ENCODE data around the gene KCNJ6. TPM values are rescaled to one million over a fixed set of nuclear protein-coding genes. Genes with fewer than 3 reads are reported as not detected.

The KCNJ6 gene
- total and polyA plus RNA-seq, 2 of the 8 experiments (the other 6 are each of a cell fraction or from before 2014, with no cell fraction given): 0.51 to 1.2 TPM

DNA sequence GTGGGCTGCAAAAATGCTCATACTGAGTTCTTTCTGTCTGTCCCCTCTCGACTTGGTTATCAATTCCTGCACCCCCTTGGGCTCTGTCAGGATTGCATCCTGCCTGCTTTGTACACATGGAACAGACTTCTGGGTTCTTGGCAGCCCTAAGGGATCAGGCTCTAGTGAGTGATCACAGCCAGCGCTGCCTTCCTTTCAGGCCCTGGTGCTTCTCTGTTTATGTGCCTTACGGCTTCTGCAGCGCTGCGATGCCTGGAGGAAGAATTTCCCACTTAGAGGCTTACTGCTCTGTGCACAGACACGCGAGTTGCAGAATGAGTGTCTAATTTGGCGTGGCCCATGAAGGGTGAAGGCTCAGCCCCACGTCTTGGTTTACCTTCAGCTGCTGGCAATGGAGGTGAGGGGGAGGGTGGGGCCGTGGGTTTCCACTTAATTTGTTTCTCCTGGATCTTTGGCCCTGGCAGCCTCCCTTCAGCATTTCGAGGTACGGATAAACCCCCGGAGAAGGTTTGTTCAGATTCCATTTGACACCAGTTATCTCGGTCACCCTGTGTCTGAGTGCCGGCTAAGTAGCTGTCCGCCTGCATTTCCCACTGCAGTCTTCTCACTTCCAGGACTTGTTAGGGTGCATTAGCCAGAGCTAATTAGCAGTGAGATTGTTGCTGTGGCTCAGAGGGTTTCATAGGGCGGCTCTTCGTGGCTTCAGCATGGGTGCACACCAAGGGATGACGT is 322.4 kb downstream of the KCNJ6 start:
- no peaks in the 10 kb centered on the region for H4K20me1 ChIP-seq (replicated peaks in 1 of 2; ENCODE audit: control insufficient read depth in 1 of 2, insufficient read depth in 2 of 2, low read length in 2 of 2)
- no peaks in the 10 kb centered on the region for H3K36me3 ChIP-seq (ENCODE audit: control insufficient read depth in 2 of 4, insufficient read depth in 4 of 4, low read length in 3 of 4)
- H2BK15ac ChIP-seq (ENCODE audit: low read length): 0 out of 2 replicates have a peak overlapping the region, but pooled peaks have one; percentile 23
- peaks cover 0 to 15% of the 10 kb centered on the region in 2 experiments; a peak in 1 of 4 replicates for H3K79me2 ChIP-seq (ENCODE audit: control insufficient read depth in 1 of 2, insufficient read depth in 2 of 2, low read length in 2 of 2)
- peaks cover 8 to 21% (median 18%) of the 10 kb centered on the region in 4 experiments for H3K4me1 ChIP-seq (replicated peaks in 1 of 4; ENCODE audit: control insufficient read depth in 3 of 4, insufficient read depth in 4 of 4, low read length in 3 of 4)
- ChIA-PET CTCF (ENCODE audit: partially characterized antibody) (interaction anchor here (0.6 to 0.9 kb wide), 2 partner anchors 65 to 130 kb away, joined by 3 read pairs; no protein-coding TSS in a partner anchor), POLR2A (ENCODE audit: partially characterized antibody) (interaction anchor here (0.9 to 1.6 kb wide), 7 partner anchors 12 to 49 kb away, joined by 3 to 5 read pairs (median 3); no protein-coding TSS in a partner anchor)
- no peaks in the 10 kb centered on the region for H3K27me3 ChIP-seq (replicated peaks in 1 of 4; ENCODE audit: control insufficient read depth in 3 of 4, extremely low read depth in 1 of 4, insufficient read depth in 3 of 4, low read length in 3 of 4)
- H2BK20ac ChIP-seq (ENCODE audit: low read length): peak overlapping the region; percentile 94
- H2BK5ac ChIP-seq (ENCODE audit: low read depth, low read length): peak overlapping the region; percentile 84; the same call in 1 of the 2 replicates
- DNase-seq (ENCODE audit: low read depth in 1 of 2, low spot score in 2 of 2): no peak
- H3K4ac ChIP-seq (replicated peaks; ENCODE audit: insufficient read length, low read depth, low read length): peak overlapping the region; percentile 97
- no peak overlapping the region for H3K23ac ChIP-seq (ENCODE audit: insufficient read length)
- H2AFZ ChIP-seq (ENCODE audit: low read length): peak overlapping the region; percentile 41; the same call in 1 of the 2 replicates
- H2BK12ac ChIP-seq (ENCODE audit: low read depth, low read length): peak overlapping the region; percentile 98
- H3K4me2 ChIP-seq (ENCODE audit: insufficient read depth in 1 of 2, low read depth in 2 of 2, low read length in 2 of 2): peak overlapping the region in 1 of 2 experiments; percentile 78; a peak in 2 of 4 replicates
- peak overlapping the region; percentile 96 for H4K91ac ChIP-seq (replicated peaks; ENCODE audit: insufficient read length, low read length)
- H3K4me3 ChIP-seq (ENCODE audit: extremely low read depth in 1 of 4, insufficient read depth in 2 of 4, low read depth in 3 of 4, low read length in 4 of 4): no peak overlapping the region
- no peaks in the 10 kb centered on the region for H3K9me3 ChIP-seq (ENCODE audit: insufficient read depth in 2 of 2, low read depth in 1 of 2, low read length in 1 of 2)
- no peak overlapping the region; the same call in none of the 2 replicates for H4K8ac ChIP-seq (ENCODE audit: extremely low read depth, insufficient read depth, low read length)
- peaks cover 3% of the 10 kb centered on the region; the same call in 1 of the 2 replicates for H3K23me2 ChIP-seq (ENCODE audit: low read depth, low read length)
- peak overlapping the region; percentile 84 for H2AK5ac ChIP-seq (ENCODE audit: low read depth, low read length)
- peak overlapping the region; percentile 21; the same call in 1 of the 2 replicates for H3K27ac ChIP-seq (ENCODE audit: low read depth, low read length)
- WGBS, 2 experiments (ENCODE audit: extremely low coverage in 1 of 2, insufficient coverage in 1 of 2, insufficient read length in 1 of 2, insufficient replicate concordance in 2 of 2, low coverage in 1 of 2, low lambda C conversion rate in 2 of 2, missing lambda C conversion rate in 1 of 2): 83% methylated on average over 18 of the region's 19 CpGs; no CpG with 5 or more reads in 1 of the 2 experiments
- no peak overlapping the region for H3K14ac ChIP-seq (ENCODE audit: insufficient read length)
- H3K9ac ChIP-seq (replicated peaks in 1 of 4; ENCODE audit: extremely low read depth in 1 of 4, low read depth in 3 of 4, low read length in 3 of 4): no peak overlapping the region
- H4K5ac ChIP-seq (ENCODE audit: insufficient read length, low read depth, low read length): peak overlapping the region; percentile 73
- peak overlapping the region; percentile 68 for H3K18ac ChIP-seq (ENCODE audit: extremely low read depth, low read length)
- peak overlapping the region; percentile 47 for H3K56ac ChIP-seq (replicated peaks; ENCODE audit: insufficient read length, low read depth, low read length)
- FAIRE-seq: no peak
- no peaks in the 10 kb centered on the region for H3K79me1 ChIP-seq (ENCODE audit: low read depth, low read length)
- H2BK120ac ChIP-seq (replicated peaks; ENCODE audit: low read depth, low read length): peak overlapping the region; percentile 99
- TF ChIP-seq JUN (IDR thresholded peaks at IDR 0.05; ENCODE audit: low read depth, low read length) (no peak), BRCA1 (IDR thresholded peaks at IDR 0.05; ENCODE audit: low read depth, low read length) (no peak), PHF8 (conservative IDR thresholded peaks at IDR 0.05; ENCODE audit: low read depth, low read length) (no peak), NRF1 (IDR thresholded peaks at IDR 0.05; ENCODE audit: low read depth, low read length) (no peak), RNF2 (IDR thresholded peaks at IDR 0.05; ENCODE audit: borderline replicate concordance, low read depth, low read length, missing control alignments, poor library complexity, severe bottlenecking) (no peak), HDAC2 (IDR thresholded peaks at IDR 0.05; ENCODE audit: borderline replicate concordance in 1 of 2, low read depth in 2 of 2, low read length in 2 of 2) (no peak), RAD21 (IDR thresholded peaks at IDR 0.05 in 1 of 2, conservative IDR thresholded peaks at IDR 0.05 in 1 of 2; ENCODE audit: low read depth in 2 of 2, low read length in 2 of 2) (no peak), ASH2L (IDR thresholded peaks at IDR 0.05; ENCODE audit: low read length) (no peak)
- TF ChIP-seq, protein P1, sequence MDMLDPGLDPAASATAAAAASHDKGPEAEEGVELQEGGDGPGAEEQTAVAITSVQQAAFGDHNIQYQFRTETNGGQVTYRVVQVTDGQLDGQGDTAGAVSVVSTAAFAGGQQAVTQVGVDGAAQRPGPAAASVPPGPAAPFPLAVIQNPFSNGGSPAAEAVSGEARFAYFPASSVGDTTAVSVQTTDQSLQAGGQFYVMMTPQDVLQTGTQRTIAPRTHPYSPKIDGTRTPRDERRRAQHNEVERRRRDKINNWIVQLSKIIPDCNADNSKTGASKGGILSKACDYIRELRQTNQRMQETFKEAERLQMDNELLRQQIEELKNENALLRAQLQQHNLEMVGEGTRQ (IDR thresholded peaks at IDR 0.05; ENCODE audit: low read length): no peak
